GM12878 (cell line): ENCODE measurements around the gene TANC1. TPM values are rescaled to one million over a fixed set of nuclear protein-coding genes. Genes with fewer than 3 reads are reported as not detected.

Experiments
- ATAC-seq: fragments of 200-7000 bp; cut with Tn5 transposase; 3 replicates; pipeline ENCODE4 v1.9.1; 2020; ENCODE audit warnings: mild to moderate bottlenecking, moderate library complexity
- BruUV-seq: library from RNA; stranded (reverse); fragments of 400-500 nt; replicated peaks from 2 replicates; lab custom pipeline; 2021; lab: Mats Ljungman, UMichigan
- CTCF ChIA-PET: fragments of 300-600 bp; sonication (Branson Sonifier 250); formaldehyde crosslinking; extraction: SDS; loops from one replicate; lab custom pipeline; 2021; ENCODE audit warnings: inconsistent platforms; lab: Yijun Ruan, JAX
- POLR2A ChIA-PET: fragments of 350-600 bp; formaldehyde crosslinking; extraction: SDS; loops from one replicate; lab custom pipeline; 2021; ENCODE audit warnings: inconsistent platforms; lab: Charles Lee
- RAD21 ChIA-PET: fragments of 300-600 bp; sonication (Branson Sonifier 250); formaldehyde crosslinking; loops from one replicate; lab custom pipeline; 2023; ENCODE audit warnings: antibody characterized with exemption; ENCODE audit not compliant: unreplicated experiment; lab: Charles Lee
- SMC1A ChIA-PET: fragments of 300-600 bp; sonication (Branson Sonifier 250); formaldehyde crosslinking; loops from one replicate; lab custom pipeline; 2023; ENCODE audit not compliant: unreplicated experiment, uncharacterized antibody; lab: Charles Lee
- DNase-seq: peaks from one replicate; pipeline ENCODE4 v3.0.0-alpha.2; 2011; ENCODE audit warnings: low read depth, low spot score
- FAIRE-seq: peaks from 3 replicates; lab custom pipeline; 2011; peaks lifted over from hg19 to GRCh38; lab: Jason Lieb, UNC
- H2AFZ ChIP-seq: 2 replicates; pipeline ENCODE4 v1.6.0; 2011; ENCODE audit warnings: low read depth, low read length, control low read depth; ENCODE audit not compliant: control insufficient read depth
- H3K27ac ChIP-seq: 2 replicates; pipeline ENCODE4 v1.5.1; 2011; ENCODE audit warnings: control low read depth; ENCODE audit not compliant: control insufficient read depth, insufficient read depth
- H3K27me3 ChIP-seq, 2 experiments: replicated peaks in 1 of 2; 2 replicates each; pipeline versions ENCODE4 v1.6.0 to v1.6.1; 2011; ENCODE audit warnings: low read length in 1 of 2; ENCODE audit not compliant: control insufficient read depth in 2 of 2, insufficient read depth in 2 of 2
- H3K36me3 ChIP-seq, 2 experiments: 2 replicates each; pipeline ENCODE4 v1.5.1; 2011; ENCODE audit warnings: low read length in 1 of 2; ENCODE audit not compliant: control insufficient read depth in 2 of 2, insufficient read depth in 2 of 2
- H3K4me1 ChIP-seq: 2 replicates; pipeline ENCODE4 v1.6.1; 2011; ENCODE audit warnings: mild to moderate bottlenecking, low read length, moderate library complexity, mixed read lengths; ENCODE audit not compliant: control insufficient read depth, insufficient read depth
- H3K4me2 ChIP-seq: 2 replicates; pipeline ENCODE4 v1.6.0; 2011; ENCODE audit warnings: control low read depth; ENCODE audit not compliant: control insufficient read depth, insufficient read depth
- H3K4me3 ChIP-seq: fragments of 200-600 bp; sonication (generic); 2 replicates; pipeline ENCODE4 v1.5.1; 2016
- H3K79me2 ChIP-seq: 2 replicates; pipeline ENCODE4 v1.6.0; 2011; ENCODE audit warnings: low read length; ENCODE audit not compliant: control insufficient read depth, insufficient read depth
- H3K9ac ChIP-seq: 2 replicates; pipeline ENCODE4 v1.8.0; 2011; ENCODE audit warnings: low read length, control low read depth, mixed read lengths; ENCODE audit not compliant: control insufficient read depth, insufficient read depth
- H3K9me3 ChIP-seq: replicated peaks from 3 replicates; pipeline ENCODE4 v1.5.1; 2011; ENCODE audit warnings: mild to moderate bottlenecking, low read length; ENCODE audit not compliant: control insufficient read depth, insufficient read depth
- H4K20me1 ChIP-seq: 2 replicates; pipeline ENCODE4 v1.6.0; 2011; ENCODE audit not compliant: control insufficient read depth, insufficient read depth
- BRCA1 ChIP-seq: IDR thresholded peaks from 2 replicates; pipeline ENCODE4 v1.6.1; 2011; ENCODE audit warnings: low read depth, low read length, improper control_type of control experiment
- DPF2 ChIP-seq: fragments of 450-650 bp; IDR thresholded peaks from 2 replicates; pipeline ENCODE4 v1.6.1; 2017; ENCODE audit warnings: mild to moderate bottlenecking
- HDAC6 ChIP-seq: fragments of 200-600 bp; sonication (generic); IDR thresholded peaks from one replicate; pipeline ENCODE4 v1.8.0; 2017; ENCODE audit warnings: antibody characterized with exemption; ENCODE audit not compliant: unreplicated experiment
- IKZF1 ChIP-seq: fragments of 450-650 bp; conservative IDR thresholded peaks from 2 replicates; pipeline ENCODE4 v1.6.1; 2017; ENCODE audit warnings: antibody characterized with exemption, mild to moderate bottlenecking
- POU2F2 ChIP-seq: IDR thresholded peaks from 3 replicates; pipeline ENCODE4 v1.6.1; 2011; ENCODE audit warnings: low read depth, mild to moderate bottlenecking, low read length, borderline replicate concordance
- RAD21 ChIP-seq: IDR thresholded peaks from 2 replicates; pipeline ENCODE4 v1.6.1; 2011; ENCODE audit warnings: mild to moderate bottlenecking, low read depth, low read length, moderate library complexity; ENCODE audit not compliant: insufficient read depth
- SMARCA5 ChIP-seq: fragments of 450-650 bp; IDR thresholded peaks from 2 replicates; pipeline ENCODE4 v1.6.1; 2017; ENCODE audit warnings: mild to moderate bottlenecking
- ZNF687 ChIP-seq: fragments of 450-650 bp; IDR thresholded peaks from 2 replicates; pipeline ENCODE4 v1.6.1; 2017; ENCODE audit warnings: mild to moderate bottlenecking, moderate library complexity
- WGBS: methylation state at CpG from one replicate; pipeline ENCODE4 v1.1.6; 2016; ENCODE audit warnings: low lambda C conversion rate; ENCODE audit not compliant: insufficient replicate concordance, insufficient coverage; ENCODE audit errors: missing lambda C conversion rate; 5-methylcytosine and 5-hydroxymethylcytosine counted together
- in situ Hi-C: fragments of 300-500 bp; cut with MboI; formaldehyde crosslinking; loops from 9 replicates; pipeline ENCODE4 v1.14.3; 2018; ENCODE audit warnings: mixed read lengths
- intact Hi-C: fragments of 100-400 bp; cut with micrococcal nuclease; formaldehyde crosslinking; loops from one replicate; pipeline ENCODE4 v1.14.2; 2022; ENCODE audit not compliant: unreplicated experiment
- polyA plus RNA-seq, 11 experiments: library from polyadenylated mRNA; depleted of rRNA in 4 of 11; unstranded in 6 of 11; stranded (reverse) in 5 of 11; fragments of >200 nt; fragmentation: Nextera tagmentation in 4 of 11; fragmentation: Illumina TruSeq in 1 of 11; extraction: Ambion mirVana in 4 of 11; extraction: Trizol in 1 of 11; gene quantifications; 1 replicate in 1 of 11; 2 replicates in 10 of 11; pipeline versions ENCODE4 v1.2.1 to v1.2.3, GENCODE V29; 2011 to 2016; ENCODE audit warnings: inconsistent platforms in 2 of 11, missing spikeins in 2 of 11, low read depth in 1 of 11
- total RNA-seq, 4 experiments: library from RNA; depleted of rRNA in 3 of 4; stranded (reverse); fragments of >200 nt in 3 of 4; fragmentation: Illumina TruSeq in 1 of 4; extraction: Trizol in 1 of 4; gene quantifications; 2 replicates each; pipeline versions ENCODE4 v1.2.1 to v1.2.3, GENCODE V29; 2013 to 2021

TANC1 gene
- total and polyA plus RNA-seq, 10 of the 15 experiments (the other 5 are each of a cell fraction or from before 2014, with no cell fraction given): 0.05 to 5.0 (median 0.34) TPM

DNA sequence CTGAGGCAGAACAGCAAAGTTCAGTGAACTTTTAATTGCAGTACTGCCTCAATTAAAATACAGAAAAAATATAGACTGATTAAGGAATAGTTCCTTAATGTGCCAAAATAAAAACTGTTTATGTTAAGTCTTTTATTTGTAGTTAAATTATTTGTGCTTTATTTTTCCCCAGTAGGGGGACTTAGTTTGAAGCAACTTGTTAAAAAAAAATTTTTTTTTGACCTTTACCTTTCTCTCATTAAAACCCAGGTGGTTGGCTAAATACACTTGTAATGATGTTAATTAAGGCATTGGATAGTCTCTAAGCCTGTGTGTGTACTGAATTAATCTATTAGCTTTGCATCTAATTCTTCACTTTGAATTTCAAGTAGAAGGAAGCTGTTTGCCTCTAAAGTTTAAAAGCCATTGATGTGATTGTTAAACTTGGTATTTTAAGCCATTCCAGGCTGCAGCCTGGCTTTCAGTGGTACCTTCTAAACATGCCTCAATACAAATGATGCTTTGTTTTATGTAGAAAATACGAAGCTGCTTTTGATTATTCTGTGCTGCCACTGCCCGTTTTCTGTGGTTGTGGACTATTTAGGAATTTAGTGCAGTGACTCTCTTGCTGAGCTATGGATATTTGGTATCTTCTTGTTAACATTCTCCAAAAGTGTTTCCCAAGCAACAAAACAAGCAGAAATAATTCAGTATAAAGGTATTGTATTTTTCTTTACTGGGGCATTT is 102.9 kb downstream of the TANC1 start:
- Histone ChIP-seq H3K4me2 (no peak overlapping the region), H3K4me3 (no peak overlapping the region), H3K27me3 (no peaks in the 10 kb centered on the region), H3K27ac (no peak overlapping the region), H4K20me1 (no peaks in the 10 kb centered on the region), H3K36me3 (no peaks in the 10 kb centered on the region), H3K9ac (no peak overlapping the region)
- ATAC-seq (no peak), FAIRE-seq (no peak), DNase-seq (no peak)
- ChIA-PET CTCF (interaction anchor here (0.6 to 1.3 kb wide), 3 partner anchors 47 to 105 kb away, joined by 3 read pairs; no protein-coding TSS in a partner anchor), RAD21 (no interaction called here), POLR2A (no interaction called here)
- in situ Hi-C loops: no loop called here
- WGBS: 50% methylated on average over 2 of the region's 2 CpGs
- TF ChIP-seq BRCA1 (no peak), RAD21 (no peak), DPF2 (no peak), POU2F2 (no peak), ZNF687 (no peak), IKZF1 (no peak), SMARCA5 (no peak), HDAC6 (no peak)
- TF ChIP-seq, all 136 proteins: peak for 0
- Histone ChIP-seq H3K4me1 (no peaks in the 10 kb centered on the region), H3K79me2 (no peaks in the 10 kb centered on the region), H2AFZ (no peak overlapping the region), H3K9me3 (no peaks in the 10 kb centered on the region)
- intact Hi-C loops: no loop called here
- SMC1A ChIA-PET: interaction anchor here (0.5 kb wide), 1 partner anchor 11 kb away, joined by 3 read pairs; no protein-coding TSS in a partner anchor
- no TSS peak for BruUV-seq
